GM23338 (cell line): Measurements from ENCODE around the gene SMC5. TPM values are rescaled to one million over a fixed set of nuclear protein-coding genes. Genes with fewer than 3 reads are reported as not detected.

ENCODE experiments used
- ATAC-seq: fragments of 200-7000 bp; cut with Tn5 transposase; 3 replicates; pipeline ENCODE4 v1.9.1; 2020
- DNase-seq: peaks from one replicate; pipeline ENCODE4 v3.0.0-alpha.2; 2015; ENCODE audit warnings: low spot score
- H2AFZ ChIP-seq: fragments of 200-600 bp; sonication (generic); 2 replicates; pipeline ENCODE4 v1.8.0; 2016; ENCODE audit warnings: antibody characterized with exemption, mild to moderate bottlenecking, moderate library complexity
- H3F3A ChIP-seq: fragments of 200-600 bp; sonication (generic); replicated peaks from 2 replicates; pipeline ENCODE4 v1.8.0; 2017; ENCODE audit warnings: antibody characterized with exemption, mixed run types, low read depth
- H3K27ac ChIP-seq: fragments of 200-600 bp; sonication (generic); 2 replicates; pipeline ENCODE4 v1.6.1; 2016; ENCODE audit warnings: low read depth
- H3K27me3 ChIP-seq: fragments of 200-600 bp; sonication (generic); 2 replicates; pipeline ENCODE4 v1.8.0; 2016; ENCODE audit warnings: mild to moderate bottlenecking, mixed run types, moderate library complexity; ENCODE audit not compliant: insufficient read depth
- H3K36me3 ChIP-seq: fragments of 200-600 bp; sonication (generic); 2 replicates; pipeline ENCODE4 v1.8.0; 2016; ENCODE audit warnings: mild to moderate bottlenecking; ENCODE audit not compliant: insufficient read depth
- H3K4me1 ChIP-seq: fragments of 200-600 bp; sonication (generic); 2 replicates; pipeline ENCODE4 v1.8.0; 2016; ENCODE audit warnings: mild to moderate bottlenecking, moderate library complexity; ENCODE audit not compliant: insufficient read depth
- H3K4me2 ChIP-seq: fragments of 200-600 bp; sonication (generic); 2 replicates; pipeline ENCODE4 v1.7.1; 2017; ENCODE audit warnings: mixed run types
- H3K4me3 ChIP-seq: fragments of 200-600 bp; sonication (generic); 2 replicates; pipeline ENCODE4 v1.6.1; 2016; ENCODE audit warnings: mixed run types
- H3K79me2 ChIP-seq: fragments of 200-600 bp; sonication (generic); replicated peaks from 2 replicates; pipeline ENCODE4 v1.8.0; 2017; ENCODE audit warnings: mild to moderate bottlenecking; ENCODE audit not compliant: insufficient read depth
- H3K9me2 ChIP-seq: fragments of 200-600 bp; sonication (generic); 2 replicates; pipeline ENCODE4 v1.8.0; 2017; ENCODE audit not compliant: insufficient read depth
- H4K20me1 ChIP-seq: fragments of 200-600 bp; sonication (generic); replicated peaks from 2 replicates; pipeline ENCODE4 v1.8.0; 2017; ENCODE audit warnings: mild to moderate bottlenecking; ENCODE audit not compliant: insufficient read depth
- H3K27ac Mint-ChIP-seq: 2 replicates; pipeline ENCODE4 v1.8.0; 2020; ENCODE audit warnings: inconsistent platforms, mild to moderate bottlenecking, moderate library complexity, mixed read lengths
- H3K27me3 Mint-ChIP-seq: 3 replicates; pipeline ENCODE4 v1.8.0; 2022; ENCODE audit warnings: low read depth, mild to moderate bottlenecking, moderate library complexity, mixed read lengths, inconsistent platforms; ENCODE audit not compliant: insufficient read depth, poor library complexity
- H3K36me3 Mint-ChIP-seq: 3 replicates; pipeline ENCODE4 v1.8.0; 2021; ENCODE audit warnings: low read depth, mild to moderate bottlenecking, inconsistent platforms, moderate library complexity, mixed read lengths
- H3K4me1 Mint-ChIP-seq: 3 replicates; pipeline ENCODE4 v1.8.0; 2020; ENCODE audit warnings: mild to moderate bottlenecking, inconsistent platforms, mixed read lengths
- H3K4me3 Mint-ChIP-seq: 3 replicates; pipeline ENCODE4 v1.8.0; 2021; ENCODE audit warnings: moderate library complexity, mild to moderate bottlenecking, inconsistent platforms, mixed read lengths
- H3K9me3 Mint-ChIP-seq: 3 replicates; pipeline ENCODE4 v1.8.0; 2020; ENCODE audit warnings: moderate library complexity, mild to moderate bottlenecking, inconsistent platforms, mixed read lengths
- EZH2 ChIP-seq: fragments of 200-600 bp; sonication (generic); IDR thresholded peaks from one replicate; pipeline ENCODE4 v1.8.0; 2017; ENCODE audit warnings: antibody characterized with exemption, mild to moderate bottlenecking, low read depth; ENCODE audit not compliant: unreplicated experiment
- EZH2phosphoT487 ChIP-seq: fragments of 200-600 bp; sonication (generic); IDR thresholded peaks from one replicate; pipeline ENCODE4 v1.8.1; 2018; ENCODE audit warnings: antibody characterized with exemption; ENCODE audit not compliant: unreplicated experiment
- NANOG ChIP-seq: IDR thresholded peaks from 2 replicates; pipeline ENCODE4 v1.6.1; 2016; ENCODE audit warnings: antibody characterized with exemption, borderline replicate concordance
- POLR2AphosphoS5 ChIP-seq: IDR thresholded peaks from 2 replicates; pipeline ENCODE4 v1.6.1; 2016; ENCODE audit warnings: antibody characterized with exemption, low read depth
- STAT1 ChIP-seq: IDR thresholded peaks from one replicate; pipeline ENCODE4 v1.6.1; 2016; ENCODE audit warnings: antibody characterized with exemption; ENCODE audit not compliant: unreplicated experiment
- ZNF114 ChIP-seq: fragments of 250-450 bp; sonication (Bioruptor Pico); IDR thresholded peaks from 2 replicates; pipeline ENCODE4 v1.5.0; 2020; ENCODE audit warnings: mild to moderate bottlenecking, moderate library complexity
- ZNF331 ChIP-seq: fragments of 250-450 bp; sonication (Bioruptor Pico); IDR thresholded peaks from 2 replicates; pipeline ENCODE4 v1.5.0; 2020; ENCODE audit warnings: low read depth, mild to moderate bottlenecking, moderate library complexity
- polyA plus RNA-seq: library from polyadenylated mRNA; unstranded; fragments of >200 nt; fragmentation: Nextera tagmentation; extraction: Ambion mirVana; gene quantifications from 2 replicates; pipeline ENCODE4 v1.2.1, GENCODE V29; 2016
- total RNA-seq: library from RNA; depleted of rRNA; stranded (reverse); fragments of >200 nt; shearing (Covaris generic); gene quantifications from 2 replicates; pipeline ENCODE4 v1.2.3, GENCODE V29; 2014
- TF ChIP-seq, protein P1 (sequence below): IDR thresholded peaks from 2 replicates; pipeline ENCODE4 v1.6.1; 2016; ENCODE audit warnings: antibody characterized with exemption
- TF ChIP-seq, protein P2 (sequence below), 2 experiments: fragments of 200-600 bp in 1 of 2; sonication (generic) in 1 of 2; conservative IDR thresholded peaks; 2 replicates each; pipeline versions ENCODE4 v1.5.1 to v1.6.1; 2016 to 2017; ENCODE audit warnings: antibody characterized with exemption in 2 of 2, low read depth in 2 of 2, mild to moderate bottlenecking in 2 of 2, moderate library complexity in 1 of 2
- TF ChIP-seq, protein P3 (sequence below): IDR thresholded peaks from one replicate; pipeline ENCODE4 v1.6.1; 2018; ENCODE audit warnings: antibody characterized with exemption; ENCODE audit not compliant: unreplicated experiment

SMC5 gene
- total and polyA plus RNA-seq, 2 experiments from 2014 or later: 27.9 to 29.0 TPM

DNA sequence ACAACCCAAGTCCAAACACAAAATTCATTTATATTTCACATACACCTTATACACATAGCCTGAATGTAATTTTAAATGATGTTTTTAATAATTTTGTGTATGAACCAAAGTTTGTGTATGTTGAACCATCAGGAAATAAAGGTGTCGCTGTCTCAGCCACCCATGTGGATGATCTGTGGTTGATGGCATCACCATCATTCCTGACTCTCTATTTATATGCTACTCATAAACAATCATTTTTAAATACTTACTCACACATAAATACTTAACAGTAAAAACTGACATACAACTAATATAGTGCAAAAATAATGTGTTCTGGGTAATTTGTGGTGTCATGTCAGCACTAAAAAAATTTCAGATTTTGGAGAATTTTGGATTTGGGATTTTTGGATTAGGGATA lies 38.4 kb downstream of the SMC5 start:
- no peaks in the 10 kb centered on the region for H3K4me1 ChIP-seq
- DNase-seq (no peak), ATAC-seq (no peak)
- no peak overlapping the region for H2AFZ ChIP-seq
- H4K20me1 ChIP-seq: peaks cover 5% of the 10 kb centered on the region; the same call in 1 of the 2 replicates
- no peaks in the 10 kb centered on the region for H3K9me2 ChIP-seq
- Mint-ChIP-seq H3K27me3 (no peaks in the 10 kb centered on the region), H3K36me3 (peaks cover 46% of the 10 kb centered on the region), H3K4me3 (no peak overlapping the region), H3K27ac (no peak overlapping the region), H3K9me3 (peaks cover 4% of the 10 kb centered on the region; the same call in 2 of the 3 replicates), H3K4me1 (no peaks in the 10 kb centered on the region)
- no peak for TF ChIP-seq ZNF331
- H3K36me3 ChIP-seq: peaks cover 15% of the 10 kb centered on the region; the same call in 1 of the 2 replicates
- no peaks in the 10 kb centered on the region for H3F3A ChIP-seq
- H3K79me2 ChIP-seq: peaks cover 3% of the 10 kb centered on the region; the same call in 1 of the 2 replicates
- H3K4me2 ChIP-seq: no peak overlapping the region
- H3K27me3 ChIP-seq: no peaks in the 10 kb centered on the region
- no peak overlapping the region for H3K27ac ChIP-seq
- H3K4me3 ChIP-seq: no peak overlapping the region

DNA sequence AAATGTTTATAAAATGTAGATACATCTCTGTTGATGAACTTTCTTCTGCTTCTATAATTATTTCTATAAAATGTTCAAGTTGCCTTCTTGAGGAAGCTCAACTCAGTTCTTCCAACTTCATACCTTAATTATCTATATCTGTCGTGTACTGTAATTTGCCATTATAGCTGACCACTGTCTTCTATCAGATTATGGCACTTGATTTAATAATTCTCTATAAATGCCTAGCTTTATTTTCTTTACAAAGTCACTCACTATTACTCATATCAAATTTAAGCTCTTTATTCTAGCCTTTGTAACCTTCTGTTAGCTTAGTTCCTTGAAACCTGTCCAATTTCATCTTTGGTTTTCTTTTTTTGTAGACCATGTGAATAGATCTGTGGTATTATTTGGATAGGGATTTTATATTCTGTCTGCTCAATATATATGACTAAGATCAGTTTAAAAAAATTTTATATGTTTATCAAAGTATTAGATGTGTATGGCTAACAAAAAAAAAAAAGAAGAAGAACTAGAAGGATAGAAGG lies 39.5 kb downstream of the SMC5 start:
- H3K4me1 ChIP-seq: no peaks in the 10 kb centered on the region
- Mint-ChIP-seq H3K4me3 (no peak overlapping the region), H3K36me3 (peaks cover 38% of the 10 kb centered on the region), H3K9me3 (no peaks in the 10 kb centered on the region), H3K27ac (no peak overlapping the region), H3K27me3 (no peaks in the 10 kb centered on the region), H3K4me1 (no peaks in the 10 kb centered on the region)
- no peak for TF ChIP-seq POLR2AphosphoS5
- no peak for TF ChIP-seq ZNF331
- no peak for TF ChIP-seq ZNF114
- TF ChIP-seq, protein P1, sequence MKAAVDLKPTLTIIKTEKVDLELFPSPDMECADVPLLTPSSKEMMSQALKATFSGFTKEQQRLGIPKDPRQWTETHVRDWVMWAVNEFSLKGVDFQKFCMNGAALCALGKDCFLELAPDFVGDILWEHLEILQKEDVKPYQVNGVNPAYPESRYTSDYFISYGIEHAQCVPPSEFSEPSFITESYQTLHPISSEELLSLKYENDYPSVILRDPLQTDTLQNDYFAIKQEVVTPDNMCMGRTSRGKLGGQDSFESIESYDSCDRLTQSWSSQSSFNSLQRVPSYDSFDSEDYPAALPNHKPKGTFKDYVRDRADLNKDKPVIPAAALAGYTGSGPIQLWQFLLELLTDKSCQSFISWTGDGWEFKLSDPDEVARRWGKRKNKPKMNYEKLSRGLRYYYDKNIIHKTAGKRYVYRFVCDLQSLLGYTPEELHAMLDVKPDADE: no peak
- no peak for TF ChIP-seq EZH2phosphoT487
- TF ChIP-seq EZH2: no peak
- TF ChIP-seq, protein P2, sequence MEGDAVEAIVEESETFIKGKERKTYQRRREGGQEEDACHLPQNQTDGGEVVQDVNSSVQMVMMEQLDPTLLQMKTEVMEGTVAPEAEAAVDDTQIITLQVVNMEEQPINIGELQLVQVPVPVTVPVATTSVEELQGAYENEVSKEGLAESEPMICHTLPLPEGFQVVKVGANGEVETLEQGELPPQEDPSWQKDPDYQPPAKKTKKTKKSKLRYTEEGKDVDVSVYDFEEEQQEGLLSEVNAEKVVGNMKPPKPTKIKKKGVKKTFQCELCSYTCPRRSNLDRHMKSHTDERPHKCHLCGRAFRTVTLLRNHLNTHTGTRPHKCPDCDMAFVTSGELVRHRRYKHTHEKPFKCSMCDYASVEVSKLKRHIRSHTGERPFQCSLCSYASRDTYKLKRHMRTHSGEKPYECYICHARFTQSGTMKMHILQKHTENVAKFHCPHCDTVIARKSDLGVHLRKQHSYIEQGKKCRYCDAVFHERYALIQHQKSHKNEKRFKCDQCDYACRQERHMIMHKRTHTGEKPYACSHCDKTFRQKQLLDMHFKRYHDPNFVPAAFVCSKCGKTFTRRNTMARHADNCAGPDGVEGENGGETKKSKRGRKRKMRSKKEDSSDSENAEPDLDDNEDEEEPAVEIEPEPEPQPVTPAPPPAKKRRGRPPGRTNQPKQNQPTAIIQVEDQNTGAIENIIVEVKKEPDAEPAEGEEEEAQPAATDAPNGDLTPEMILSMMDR (conservative IDR thresholded peaks at IDR 0.05; ENCODE audit: low read depth in 2 of 2): no peak
- no peak for TF ChIP-seq STAT1
- TF ChIP-seq, protein P3, sequence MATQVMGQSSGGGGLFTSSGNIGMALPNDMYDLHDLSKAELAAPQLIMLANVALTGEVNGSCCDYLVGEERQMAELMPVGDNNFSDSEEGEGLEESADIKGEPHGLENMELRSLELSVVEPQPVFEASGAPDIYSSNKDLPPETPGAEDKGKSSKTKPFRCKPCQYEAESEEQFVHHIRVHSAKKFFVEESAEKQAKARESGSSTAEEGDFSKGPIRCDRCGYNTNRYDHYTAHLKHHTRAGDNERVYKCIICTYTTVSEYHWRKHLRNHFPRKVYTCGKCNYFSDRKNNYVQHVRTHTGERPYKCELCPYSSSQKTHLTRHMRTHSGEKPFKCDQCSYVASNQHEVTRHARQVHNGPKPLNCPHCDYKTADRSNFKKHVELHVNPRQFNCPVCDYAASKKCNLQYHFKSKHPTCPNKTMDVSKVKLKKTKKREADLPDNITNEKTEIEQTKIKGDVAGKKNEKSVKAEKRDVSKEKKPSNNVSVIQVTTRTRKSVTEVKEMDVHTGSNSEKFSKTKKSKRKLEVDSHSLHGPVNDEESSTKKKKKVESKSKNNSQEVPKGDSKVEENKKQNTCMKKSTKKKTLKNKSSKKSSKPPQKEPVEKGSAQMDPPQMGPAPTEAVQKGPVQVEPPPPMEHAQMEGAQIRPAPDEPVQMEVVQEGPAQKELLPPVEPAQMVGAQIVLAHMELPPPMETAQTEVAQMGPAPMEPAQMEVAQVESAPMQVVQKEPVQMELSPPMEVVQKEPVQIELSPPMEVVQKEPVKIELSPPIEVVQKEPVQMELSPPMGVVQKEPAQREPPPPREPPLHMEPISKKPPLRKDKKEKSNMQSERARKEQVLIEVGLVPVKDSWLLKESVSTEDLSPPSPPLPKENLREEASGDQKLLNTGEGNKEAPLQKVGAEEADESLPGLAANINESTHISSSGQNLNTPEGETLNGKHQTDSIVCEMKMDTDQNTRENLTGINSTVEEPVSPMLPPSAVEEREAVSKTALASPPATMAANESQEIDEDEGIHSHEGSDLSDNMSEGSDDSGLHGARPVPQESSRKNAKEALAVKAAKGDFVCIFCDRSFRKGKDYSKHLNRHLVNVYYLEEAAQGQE: no peak
- no peak for TF ChIP-seq NANOG
- no peak overlapping the region for H3K4me3 ChIP-seq
- H3K79me2 ChIP-seq: 0 out of 2 replicates have a peak, but pooled peaks cover 3% of the 10 kb centered on the region
- ATAC-seq (no peak), DNase-seq (no peak)
- H3K4me2 ChIP-seq: no peak overlapping the region
- H3K27me3 ChIP-seq: no peaks in the 10 kb centered on the region
- no peaks in the 10 kb centered on the region for H3F3A ChIP-seq
- peaks cover 15% of the 10 kb centered on the region; the same call in 1 of the 2 replicates for H3K36me3 ChIP-seq
- no peaks in the 10 kb centered on the region for H3K9me2 ChIP-seq
- no peak overlapping the region for H2AFZ ChIP-seq
- H3K27ac ChIP-seq: no peak overlapping the region
- peaks cover 5% of the 10 kb centered on the region; the same call in 1 of the 2 replicates for H4K20me1 ChIP-seq
